ENCODE measurements around the gene PRKCB.

- TF ChIP-seq CTCF (IDR thresholded peaks at IDR 0.05; ENCODE audit: low read depth, low read length) (no peak), EZH2phosphoT487 (IDR thresholded peaks at IDR 0.05; ENCODE audit: low read depth) (no peak)
Observed at GRCh38 chr16:24145927-24146326, 310.1 kb downstream of the PRKCB start.

Measured in OCI-LY3 (cell line).